ENCODE data around the gene JAKMIP1.
A peak's percentile ranks its signal among the peaks of the same experiment; 100 is the strongest.
"Not testable (repeated sequence)": the region's sequence is repeated elsewhere in the genome, so short reads cannot be mapped to it uniquely, and the experiment has no call there.

The JAKMIP1 gene

GRCh38 chr4:6228158-6229067 lies 28.1 kb upstream of the JAKMIP1 start:
- no peak for DNase-seq

GRCh38 chr4:6227412-6228157 lies 27.2 kb upstream of the JAKMIP1 start:
- no peak for DNase-seq

DNA sequence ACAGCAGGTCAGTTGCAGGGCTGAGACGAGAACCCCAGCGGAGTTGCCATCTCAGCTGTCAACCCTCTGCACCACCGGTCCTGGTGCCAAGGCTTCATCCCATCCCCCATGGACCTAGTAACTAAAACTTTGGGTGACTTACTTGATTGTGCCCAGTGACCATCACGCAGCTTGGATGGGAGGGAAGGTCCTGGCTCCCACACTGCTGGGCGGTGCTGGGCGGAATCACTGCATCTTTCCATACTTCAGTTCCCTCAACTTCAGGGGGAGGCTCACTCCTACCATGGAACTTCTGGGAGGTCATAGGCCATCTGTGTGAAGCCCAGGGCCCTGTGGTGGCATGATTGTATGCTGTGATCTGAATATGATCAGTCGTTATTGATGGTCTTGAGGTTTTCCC lies 26.2 kb upstream of the JAKMIP1 start:
- no peak for DNase-seq

- peak; percentile 5 for DNase-seq
Measured at GRCh38 chr4:6225469-6225868, 25.1 kb upstream of the JAKMIP1 start.

DNA sequence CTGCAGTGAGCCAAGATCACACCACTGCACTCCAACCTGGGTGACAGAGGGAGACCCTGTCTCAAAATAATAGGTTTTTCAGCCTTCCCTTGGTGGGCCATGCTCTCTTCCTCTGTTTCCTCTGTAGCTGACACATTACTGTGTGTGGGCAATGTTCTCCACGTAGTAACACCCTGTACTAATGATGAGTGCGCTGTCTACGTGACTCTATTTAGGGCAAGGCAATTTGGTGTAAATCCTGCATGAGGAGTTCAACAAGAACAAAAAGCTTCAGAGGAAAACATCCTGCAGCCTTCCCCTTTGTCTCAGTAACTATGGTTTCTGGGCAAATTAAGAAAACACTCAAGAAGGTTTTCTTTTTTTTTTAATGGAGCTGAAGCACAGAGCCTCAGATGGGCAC lies 24.4 kb upstream of the JAKMIP1 start:
- no peak for DNase-seq

DNA sequence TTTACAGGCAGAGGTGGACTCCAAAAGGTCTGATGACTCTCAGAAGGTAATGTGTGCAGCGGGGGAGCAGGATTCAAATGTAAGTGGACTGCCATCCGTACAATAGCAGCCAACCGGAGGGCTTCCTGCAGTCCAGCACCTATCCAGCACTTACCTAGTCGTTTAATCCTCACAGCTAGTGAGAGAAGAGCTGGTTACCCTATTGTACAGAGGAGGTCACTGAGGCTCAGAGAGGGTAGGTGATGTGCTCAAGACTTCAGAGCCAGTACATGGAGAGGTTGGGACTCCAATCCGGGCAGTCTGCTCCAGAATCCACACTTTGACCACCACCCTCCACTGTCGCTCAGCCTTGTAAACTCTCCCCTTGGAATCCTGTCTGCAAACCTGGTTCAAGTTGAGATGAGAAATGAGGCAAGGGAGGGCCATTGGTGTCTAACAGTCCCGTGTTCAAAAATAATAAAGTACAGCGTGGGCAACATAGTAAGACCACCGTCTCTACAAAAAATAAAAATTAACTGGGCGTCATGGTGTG lies 22.5 kb upstream of the JAKMIP1 start:
- DNase-seq, result no peak

GRCh38 chr4:6221851-6222760 lies 21.8 kb upstream of the JAKMIP1 start:
- peak; percentile 10 for DNase-seq

DNA sequence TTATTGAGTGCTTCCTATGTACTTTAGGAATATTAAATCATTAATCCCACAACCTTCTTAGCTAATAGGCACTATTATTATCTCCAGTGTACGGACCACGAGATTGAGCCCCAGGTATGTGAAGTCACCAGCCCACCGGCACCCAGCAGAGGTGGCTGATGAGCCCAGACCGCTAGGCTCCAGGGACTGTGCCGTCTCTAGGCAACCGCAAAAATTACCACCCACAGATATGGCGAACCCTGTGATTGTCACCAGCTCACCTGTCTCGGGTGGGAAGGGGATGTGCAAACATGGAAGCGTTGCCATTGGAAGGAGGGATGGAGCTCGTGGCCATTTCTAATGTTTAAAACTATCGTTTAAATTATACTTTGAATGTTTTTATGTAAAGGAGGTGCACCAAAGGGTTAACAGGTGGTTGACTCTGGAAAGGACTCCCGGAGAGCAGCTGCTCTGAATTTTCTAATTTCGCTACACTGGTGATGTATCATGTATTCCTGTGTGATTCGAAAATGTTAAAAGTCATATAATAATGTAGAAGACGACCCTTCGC lies 21.0 kb upstream of the JAKMIP1 start:
- DNase-seq, result no peak

DNA sequence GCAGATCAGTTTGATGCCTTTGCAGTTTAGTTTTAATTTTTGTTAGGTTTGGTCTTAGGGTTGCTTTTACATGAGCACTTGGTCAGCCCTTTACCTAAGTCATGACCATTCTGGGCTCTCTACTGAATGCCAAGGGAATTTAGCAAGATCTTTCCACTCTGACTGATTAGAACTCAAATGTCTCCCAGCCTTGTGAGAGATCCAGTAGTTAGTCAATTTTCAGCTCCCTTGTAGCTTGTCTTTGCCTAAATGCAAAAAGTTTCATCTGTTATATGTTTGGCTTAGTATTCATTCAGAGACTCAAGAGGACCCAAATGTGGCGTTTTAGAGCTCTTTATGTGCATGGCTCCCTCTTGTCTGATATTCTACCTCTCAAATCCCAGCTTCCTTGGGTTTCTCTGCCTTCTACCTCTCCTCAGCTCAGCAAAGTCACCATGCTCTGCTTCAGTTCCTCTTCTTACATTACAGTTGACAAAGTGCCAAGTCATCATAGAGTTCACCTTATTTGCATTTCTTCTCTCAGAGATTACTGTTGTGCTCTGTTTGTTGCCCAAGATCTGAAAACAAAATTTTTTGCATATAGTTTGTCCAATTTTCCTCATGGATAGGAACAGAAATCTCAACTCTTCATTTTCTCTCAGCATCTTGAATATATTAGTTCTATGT lies 17.5 kb upstream of the JAKMIP1 start:
- DNase-seq, result no peak

GRCh38 chr4:6216588-6216987 lies 16.2 kb upstream of the JAKMIP1 start:
- no peak for DNase-seq

GRCh38 chr4:6209921-6210320 lies 9.6 kb upstream of the JAKMIP1 start:
- DNase-seq, result no peak

DNA sequence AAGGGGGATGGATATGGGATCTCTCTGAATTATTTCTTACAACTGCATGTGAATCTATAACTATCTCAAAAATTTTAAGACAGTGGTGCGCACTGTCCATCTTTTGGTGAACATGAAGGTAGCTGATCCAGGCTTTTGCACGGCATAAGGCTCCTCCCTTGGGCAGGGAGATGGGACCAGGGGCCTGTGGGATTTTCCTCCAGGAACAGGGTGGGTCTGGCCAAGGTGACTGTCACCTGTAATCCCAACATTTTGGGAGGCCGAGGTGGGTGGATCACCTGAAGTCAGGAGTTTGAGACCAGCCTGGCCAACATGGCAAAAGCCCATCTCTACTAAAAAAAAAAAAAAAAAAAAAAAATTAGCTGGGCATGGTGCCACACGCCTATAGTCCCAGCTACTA lies 8.9 kb upstream of the JAKMIP1 start:
- not testable (repeated sequence) for DNase-seq

- DNase-seq, result no peak
Measured at GRCh38 chr4:6208416-6208815, 8.1 kb upstream of the JAKMIP1 start.

GRCh38 chr4:6207602-6208001 lies 7.3 kb upstream of the JAKMIP1 start:
- no peak for DNase-seq

- DNase-seq, result no peak
Measured at GRCh38 chr4:6206771-6207290, 6.5 kb upstream of the JAKMIP1 start.

- no peak for DNase-seq
Measured at GRCh38 chr4:6205973-6206372, 5.6 kb upstream of the JAKMIP1 start.

DNA sequence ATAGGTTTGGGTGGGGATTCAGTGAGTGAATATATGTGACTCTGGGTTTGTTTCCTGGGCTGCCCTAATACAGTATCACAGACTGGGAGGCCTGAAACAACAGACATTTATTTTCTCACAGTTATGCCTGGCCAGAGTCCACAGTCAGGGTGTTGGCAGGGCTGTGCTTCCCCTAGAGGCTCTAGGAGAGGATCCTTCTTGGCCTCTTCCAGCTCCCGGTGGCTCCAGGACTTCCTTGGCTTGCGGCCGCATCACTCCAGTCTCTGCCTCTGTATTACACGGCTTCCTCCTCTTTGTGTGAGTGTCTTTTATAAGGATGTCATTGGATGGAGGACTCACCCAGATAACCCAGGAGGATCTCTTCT lies 5.2 kb upstream of the JAKMIP1 start:
- no peak for DNase-seq

DNA sequence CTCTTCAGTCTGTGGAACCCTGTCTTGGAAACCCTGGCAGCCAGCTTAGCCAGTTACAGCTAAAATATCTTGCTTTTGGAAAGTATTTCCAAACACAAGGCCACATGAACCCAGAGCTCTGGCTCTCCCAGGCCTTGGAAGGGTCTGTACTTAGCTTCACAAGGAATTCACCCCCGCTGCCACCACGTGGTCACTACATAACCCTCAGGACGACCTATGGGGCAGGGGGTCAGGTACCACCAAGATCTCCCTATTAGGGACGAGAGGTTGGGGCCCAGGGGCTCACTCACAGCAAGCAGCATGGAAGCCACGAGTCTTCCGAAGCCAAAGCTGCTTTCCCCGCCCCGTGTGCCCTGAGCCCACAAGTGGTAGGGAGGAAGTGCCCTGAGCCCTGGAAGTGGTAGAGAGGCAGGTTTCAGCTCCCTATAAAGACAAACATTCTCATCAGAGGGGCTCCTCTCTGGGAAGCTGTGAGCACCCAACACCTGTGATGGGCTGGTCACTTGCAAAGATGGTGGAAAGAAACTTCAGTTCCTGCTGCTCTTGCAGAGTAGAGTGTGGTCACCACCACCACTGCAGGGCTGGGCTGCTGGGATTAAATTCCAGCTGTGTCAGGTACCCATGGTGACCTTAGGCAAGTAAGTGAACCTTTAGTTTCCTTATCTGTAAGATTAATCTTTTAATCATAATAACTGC lies 4.7 kb upstream of the JAKMIP1 start:
- no peak for DNase-seq

DNA sequence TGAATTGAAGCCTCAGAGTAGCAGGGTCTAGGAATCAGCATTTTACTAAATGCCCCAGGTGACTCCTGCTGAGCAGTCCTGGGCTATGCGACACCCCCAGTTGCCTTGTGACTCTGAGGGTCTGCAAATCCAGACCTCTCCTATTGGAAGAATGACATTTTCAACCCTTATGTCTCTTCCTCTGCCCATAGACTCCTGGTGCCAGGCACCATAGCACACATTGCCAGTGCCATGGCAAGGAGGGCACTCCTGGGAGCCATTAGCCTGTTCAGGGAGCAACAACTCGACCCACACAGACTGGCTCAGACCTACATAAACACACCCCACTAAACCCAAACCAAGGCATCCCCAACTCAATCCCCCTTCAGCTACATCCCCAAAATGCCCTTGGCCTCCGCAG lies 3.7 kb upstream of the JAKMIP1 start:
- no peak for DNase-seq

- peak; percentile 38 for DNase-seq
Measured at GRCh38 chr4:6201580-6202091, 1.3 kb upstream of the JAKMIP1 start.

- peak; percentile 29 for DNase-seq
Measured at GRCh38 chr4:6200922-6201362, 593 bp upstream of the JAKMIP1 start.

All from CD4-positive, alpha-beta T cell treated with Interleukin-4 for 4 hours (primary cell).